ENCODE data around the gene IGFBP2.

DNA sequence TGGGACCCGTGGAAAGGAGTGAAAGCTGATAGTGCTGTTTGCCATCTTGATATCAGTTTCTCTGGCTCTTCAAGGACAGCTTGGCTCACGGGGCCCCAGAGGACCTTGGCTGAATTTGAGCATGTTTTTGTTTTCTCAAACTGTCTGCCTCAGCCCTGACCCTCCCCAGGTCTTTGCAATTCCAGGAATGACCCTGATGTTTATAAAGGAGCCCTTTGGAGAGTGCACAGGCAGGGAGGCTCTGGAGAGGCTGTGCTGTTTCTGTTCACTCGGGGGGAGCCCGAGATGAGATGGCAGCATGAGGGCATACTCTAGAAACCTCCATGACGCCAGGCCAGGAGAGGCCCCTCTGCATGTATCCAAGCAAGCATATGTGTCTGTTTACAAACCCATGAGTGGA, 16.4 kb downstream of the IGFBP2 start:
- TF ChIP-seq, protein P1, sequence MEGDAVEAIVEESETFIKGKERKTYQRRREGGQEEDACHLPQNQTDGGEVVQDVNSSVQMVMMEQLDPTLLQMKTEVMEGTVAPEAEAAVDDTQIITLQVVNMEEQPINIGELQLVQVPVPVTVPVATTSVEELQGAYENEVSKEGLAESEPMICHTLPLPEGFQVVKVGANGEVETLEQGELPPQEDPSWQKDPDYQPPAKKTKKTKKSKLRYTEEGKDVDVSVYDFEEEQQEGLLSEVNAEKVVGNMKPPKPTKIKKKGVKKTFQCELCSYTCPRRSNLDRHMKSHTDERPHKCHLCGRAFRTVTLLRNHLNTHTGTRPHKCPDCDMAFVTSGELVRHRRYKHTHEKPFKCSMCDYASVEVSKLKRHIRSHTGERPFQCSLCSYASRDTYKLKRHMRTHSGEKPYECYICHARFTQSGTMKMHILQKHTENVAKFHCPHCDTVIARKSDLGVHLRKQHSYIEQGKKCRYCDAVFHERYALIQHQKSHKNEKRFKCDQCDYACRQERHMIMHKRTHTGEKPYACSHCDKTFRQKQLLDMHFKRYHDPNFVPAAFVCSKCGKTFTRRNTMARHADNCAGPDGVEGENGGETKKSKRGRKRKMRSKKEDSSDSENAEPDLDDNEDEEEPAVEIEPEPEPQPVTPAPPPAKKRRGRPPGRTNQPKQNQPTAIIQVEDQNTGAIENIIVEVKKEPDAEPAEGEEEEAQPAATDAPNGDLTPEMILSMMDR (IDR thresholded peaks at IDR 0.05): no peak
- TF ChIP-seq SIN3A (IDR thresholded peaks at IDR 0.05; ENCODE audit: borderline replicate concordance, insufficient read depth, low read depth, low read length): no peak
- no peak for TF ChIP-seq POLR2AphosphoS5 (IDR thresholded peaks at IDR 0.05; ENCODE audit: low read depth, low read length)
